Amniotic epithelial cell (primary cell): ENCODE data around the gene PTPN13.

Experiments used
- DNase-seq: peaks from one replicate; pipeline ENCODE4 v3.0.0-alpha.2; 2010; ENCODE audit warnings: low read depth

PTPN13 gene

GRCh38 chr4:86818211-86818610 lies 224.1 kb downstream of the PTPN13 start:
- peak; percentile 7 for DNase-seq

GRCh38 chr4:86818841-86819240 lies 224.7 kb downstream of the PTPN13 start:
- DNase-seq = no peak

- DNase-seq = no peak
Observed at GRCh38 chr4:86819561-86819960, 225.4 kb downstream of the PTPN13 start.

- DNase-seq = no peak
Observed at GRCh38 chr4:86821151-86821550, 227.0 kb downstream of the PTPN13 start.

- DNase-seq = no peak
Observed at GRCh38 chr4:86822136-86822535, 228.0 kb downstream of the PTPN13 start.

- DNase-seq = no peak
Observed at GRCh38 chr4:86825511-86825910, 231.4 kb downstream of the PTPN13 start.

GRCh38 chr4:86831262-86832130 lies 237.4 kb downstream of the PTPN13 start:
- peak; percentile 93 for DNase-seq

- DNase-seq = no peak
Observed at GRCh38 chr4:86833615-86834014, 239.5 kb downstream of the PTPN13 start.

- peak; percentile 42 for DNase-seq
Observed at GRCh38 chr4:86834901-86835300, 240.8 kb downstream of the PTPN13 start.

GRCh38 chr4:86835677-86836076 lies 241.6 kb downstream of the PTPN13 start:
- DNase-seq = no peak

- DNase-seq = no peak
Observed at GRCh38 chr4:86837691-86838503, 243.8 kb downstream of the PTPN13 start.

GRCh38 chr4:86840858-86841257 lies 246.7 kb downstream of the PTPN13 start:
- no peak for DNase-seq

- DNase-seq = no peak
Observed at GRCh38 chr4:86841309-86841708, 247.2 kb downstream of the PTPN13 start.

- no peak for DNase-seq
Observed at GRCh38 chr4:86845593-86845992, 251.5 kb downstream of the PTPN13 start.

GRCh38 chr4:86846921-86847320 lies 252.8 kb downstream of the PTPN13 start:
- peak; percentile 68 for DNase-seq

- no peak for DNase-seq
Observed at GRCh38 chr4:86847571-86847970, 253.5 kb downstream of the PTPN13 start.

GRCh38 chr4:86848136-86848535 lies 254.0 kb downstream of the PTPN13 start:
- DNase-seq = peak; percentile 22

- DNase-seq = no peak
Observed at GRCh38 chr4:86848732-86849619, 254.9 kb downstream of the PTPN13 start, which contains the start of gene SLC10A6. SLC10A6 (minus strand) TSS chr4:86849384; CDS start chr4:86849115, 269 bp downstream.

- DNase-seq = no peak
Observed at GRCh38 chr4:86853209-86853608, 259.1 kb downstream of the PTPN13 start.

GRCh38 chr4:86855572-86855971 lies 261.5 kb downstream of the PTPN13 start:
- peak; percentile 72 for DNase-seq

- no peak for DNase-seq
Observed at GRCh38 chr4:86856896-86857295, 262.8 kb downstream of the PTPN13 start.
